Measurements from ENCODE around the gene PGM3.

DNA sequence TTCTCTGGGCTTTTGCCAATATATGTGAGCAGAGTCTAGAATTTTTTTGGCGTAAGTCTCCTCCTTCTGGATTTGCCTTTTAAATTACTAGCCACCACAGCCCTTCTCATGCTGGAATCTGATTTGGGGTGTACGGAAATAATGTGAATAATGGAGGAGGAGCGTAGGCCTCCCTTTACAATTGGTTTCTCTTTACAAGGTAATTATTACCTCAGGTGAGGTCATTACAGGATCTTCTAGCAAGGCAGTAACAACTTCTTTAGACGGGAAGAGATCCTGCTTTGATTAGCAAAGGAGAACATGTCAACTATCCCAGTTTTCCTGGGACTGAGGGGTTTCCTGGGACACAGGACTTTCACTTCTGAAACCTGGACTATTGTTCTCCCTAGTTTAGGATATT, 9.0 kb upstream of the PGM3 start:
- no peak for TF ChIP-seq CTCF (IDR thresholded peaks at IDR 0.05)
- TF ChIP-seq POLR2A (IDR thresholded peaks at IDR 0.05), result no peak
